Measurements from ENCODE around the gene RNASE12.
"Not testable (repeated sequence)": the region's sequence is repeated elsewhere in the genome, so short reads cannot be mapped to it uniquely, and the experiment has no call there.

The RNASE12 gene

GRCh38 chr14:20610002-20610765, 19.0 kb upstream of the RNASE12 start:
- Histone ChIP-seq H3K36me3 (ENCODE audit: control insufficient read depth, insufficient read depth, low read length) (no peaks in the 10 kb centered on the region), H3K9me3 (ENCODE audit: control insufficient read depth, low read length) (no peaks in the 10 kb centered on the region), H3K4me1 (ENCODE audit: control insufficient read depth, insufficient read depth, low read length) (peaks cover 13% of the 10 kb centered on the region), H3K9ac (ENCODE audit: low read length) (peak overlapping the region; percentile 19), H3K4me3 (ENCODE audit: low read length) (peak overlapping the region; percentile 43), H3K27me3 (ENCODE audit: control insufficient read depth, insufficient read depth, low read length) (no peaks in the 10 kb centered on the region)

GRCh38 chr14:20609215-20610001, 18.2 kb upstream of the RNASE12 start:
- Histone ChIP-seq H3K9me3 (ENCODE audit: control insufficient read depth, low read length) (no peaks in the 10 kb centered on the region), H3K4me1 (ENCODE audit: control insufficient read depth, insufficient read depth, low read length) (peaks cover 13% of the 10 kb centered on the region), H3K4me3 (ENCODE audit: low read length) (peak overlapping the region; percentile 43), H3K27me3 (ENCODE audit: control insufficient read depth, insufficient read depth, low read length) (no peaks in the 10 kb centered on the region), H3K36me3 (ENCODE audit: control insufficient read depth, insufficient read depth, low read length) (no peaks in the 10 kb centered on the region), H3K9ac (ENCODE audit: low read length) (peak overlapping the region; percentile 19)

GRCh38 chr14:20608383-20609110, 17.4 kb upstream of the RNASE12 start:
- Histone ChIP-seq H3K4me1 (ENCODE audit: control insufficient read depth, insufficient read depth, low read length) (peaks cover 13% of the 10 kb centered on the region), H3K4me3 (ENCODE audit: low read length) (no peak overlapping the region), H3K9me3 (ENCODE audit: control insufficient read depth, low read length) (no peaks in the 10 kb centered on the region), H3K36me3 (ENCODE audit: control insufficient read depth, insufficient read depth, low read length) (no peaks in the 10 kb centered on the region), H3K27me3 (ENCODE audit: control insufficient read depth, insufficient read depth, low read length) (no peaks in the 10 kb centered on the region), H3K9ac (ENCODE audit: low read length) (peak overlapping the region; percentile 19)

GRCh38 chr14:20607617-20608016, 16.4 kb upstream of the RNASE12 start:
- H3K9me3 ChIP-seq (ENCODE audit: control insufficient read depth, low read length) = no peaks in the 10 kb centered on the region
- H3K27me3 ChIP-seq (ENCODE audit: control insufficient read depth, insufficient read depth, low read length) = no peaks in the 10 kb centered on the region
- H3K9ac ChIP-seq (ENCODE audit: low read length) = no peak overlapping the region
- H3K36me3 ChIP-seq (ENCODE audit: control insufficient read depth, insufficient read depth, low read length) = no peaks in the 10 kb centered on the region
- H3K4me1 ChIP-seq (ENCODE audit: control insufficient read depth, insufficient read depth, low read length) = peaks cover 13% of the 10 kb centered on the region
- no peak overlapping the region for H3K4me3 ChIP-seq (ENCODE audit: low read length)

- Histone ChIP-seq H3K9ac (ENCODE audit: low read length) (no peak overlapping the region), H3K36me3 (ENCODE audit: control insufficient read depth, insufficient read depth, low read length) (no peaks in the 10 kb centered on the region), H3K4me1 (ENCODE audit: control insufficient read depth, insufficient read depth, low read length) (peaks cover 13% of the 10 kb centered on the region), H3K27me3 (ENCODE audit: control insufficient read depth, insufficient read depth, low read length) (no peaks in the 10 kb centered on the region), H3K4me3 (ENCODE audit: low read length) (no peak overlapping the region), H3K9me3 (ENCODE audit: control insufficient read depth, low read length) (no peaks in the 10 kb centered on the region)
Observed at GRCh38 chr14:20606902-20607242, 15.7 kb upstream of the RNASE12 start.

GRCh38 chr14:20606190-20606901, 15.2 kb upstream of the RNASE12 start:
- H3K9ac ChIP-seq (ENCODE audit: low read length) = no peak overlapping the region
- H3K36me3 ChIP-seq (ENCODE audit: control insufficient read depth, insufficient read depth, low read length) = no peaks in the 10 kb centered on the region
- H3K4me1 ChIP-seq (ENCODE audit: control insufficient read depth, insufficient read depth, low read length) = peaks cover 13% of the 10 kb centered on the region
- no peak overlapping the region for H3K4me3 ChIP-seq (ENCODE audit: low read length)
- no peaks in the 10 kb centered on the region for H3K9me3 ChIP-seq (ENCODE audit: control insufficient read depth, low read length)
- no peaks in the 10 kb centered on the region for H3K27me3 ChIP-seq (ENCODE audit: control insufficient read depth, insufficient read depth, low read length)

GRCh38 chr14:20603813-20604690, 12.9 kb upstream of the RNASE12 start:
- no peak overlapping the region for H3K9ac ChIP-seq (ENCODE audit: low read length)
- H3K36me3 ChIP-seq (ENCODE audit: control insufficient read depth, insufficient read depth, low read length) = no peaks in the 10 kb centered on the region
- peaks cover 13% of the 10 kb centered on the region for H3K4me1 ChIP-seq (ENCODE audit: control insufficient read depth, insufficient read depth, low read length)
- H3K27me3 ChIP-seq (ENCODE audit: control insufficient read depth, insufficient read depth, low read length) = no peaks in the 10 kb centered on the region
- H3K9me3 ChIP-seq (ENCODE audit: control insufficient read depth, low read length) = no peaks in the 10 kb centered on the region
- no peak overlapping the region for H3K4me3 ChIP-seq (ENCODE audit: low read length)

- H3K27me3 ChIP-seq (ENCODE audit: control insufficient read depth, insufficient read depth, low read length) = no peaks in the 10 kb centered on the region
- H3K9ac ChIP-seq (ENCODE audit: low read length) = no peak overlapping the region
- H3K4me3 ChIP-seq (ENCODE audit: low read length) = no peak overlapping the region
- no peaks in the 10 kb centered on the region for H3K36me3 ChIP-seq (ENCODE audit: control insufficient read depth, insufficient read depth, low read length)
- no peaks in the 10 kb centered on the region for H3K9me3 ChIP-seq (ENCODE audit: control insufficient read depth, low read length)
- H3K4me1 ChIP-seq (ENCODE audit: control insufficient read depth, insufficient read depth, low read length) = peaks cover 13% of the 10 kb centered on the region
Observed at GRCh38 chr14:20602583-20602982, 11.4 kb upstream of the RNASE12 start.

- Histone ChIP-seq H3K4me3 (ENCODE audit: low read length) (no peak overlapping the region), H3K27me3 (ENCODE audit: control insufficient read depth, insufficient read depth, low read length) (no peaks in the 10 kb centered on the region), H3K9ac (ENCODE audit: low read length) (no peak overlapping the region), H3K36me3 (ENCODE audit: control insufficient read depth, insufficient read depth, low read length) (no peaks in the 10 kb centered on the region), H3K9me3 (ENCODE audit: control insufficient read depth, low read length) (no peaks in the 10 kb centered on the region), H3K4me1 (ENCODE audit: control insufficient read depth, insufficient read depth, low read length) (peaks cover 5% of the 10 kb centered on the region)
Observed at GRCh38 chr14:20601522-20601921, 10.3 kb upstream of the RNASE12 start.

- no peak overlapping the region for H3K4me3 ChIP-seq (ENCODE audit: low read length)
- no peaks in the 10 kb centered on the region for H3K36me3 ChIP-seq (ENCODE audit: control insufficient read depth, insufficient read depth, low read length)
- H3K9me3 ChIP-seq (ENCODE audit: control insufficient read depth, low read length) = no peaks in the 10 kb centered on the region
- no peak overlapping the region for H3K9ac ChIP-seq (ENCODE audit: low read length)
- H3K27me3 ChIP-seq (ENCODE audit: control insufficient read depth, insufficient read depth, low read length) = no peaks in the 10 kb centered on the region
- H3K4me1 ChIP-seq (ENCODE audit: control insufficient read depth, insufficient read depth, low read length) = no peaks in the 10 kb centered on the region
Observed at GRCh38 chr14:20597108-20597507, 5.9 kb upstream of the RNASE12 start.

GRCh38 chr14:20595726-20596125, 4.5 kb upstream of the RNASE12 start:
- H3K9ac ChIP-seq (ENCODE audit: low read length); H3K4me1 ChIP-seq (ENCODE audit: control insufficient read depth, insufficient read depth, low read length); H3K27me3 ChIP-seq (ENCODE audit: control insufficient read depth, insufficient read depth, low read length); H3K36me3 ChIP-seq (ENCODE audit: control insufficient read depth, insufficient read depth, low read length); H3K4me3 ChIP-seq (ENCODE audit: low read length); H3K9me3 ChIP-seq (ENCODE audit: control insufficient read depth, low read length): not testable (repeated sequence)
